NCI-H187 treated with DMSO at 0.1 percent for 48 hours (cell line): ENCODE data around the gene TRAF2.

Experiments
- DNase-seq: peaks from one replicate; lab custom pipeline; 2025; lab: John Stamatoyannopoulos, UW

Gene TRAF2

GRCh38 chr9:136962163-136962562 is 75.8 kb downstream of the TRAF2 start:
- no peak for DNase-seq

DNA sequence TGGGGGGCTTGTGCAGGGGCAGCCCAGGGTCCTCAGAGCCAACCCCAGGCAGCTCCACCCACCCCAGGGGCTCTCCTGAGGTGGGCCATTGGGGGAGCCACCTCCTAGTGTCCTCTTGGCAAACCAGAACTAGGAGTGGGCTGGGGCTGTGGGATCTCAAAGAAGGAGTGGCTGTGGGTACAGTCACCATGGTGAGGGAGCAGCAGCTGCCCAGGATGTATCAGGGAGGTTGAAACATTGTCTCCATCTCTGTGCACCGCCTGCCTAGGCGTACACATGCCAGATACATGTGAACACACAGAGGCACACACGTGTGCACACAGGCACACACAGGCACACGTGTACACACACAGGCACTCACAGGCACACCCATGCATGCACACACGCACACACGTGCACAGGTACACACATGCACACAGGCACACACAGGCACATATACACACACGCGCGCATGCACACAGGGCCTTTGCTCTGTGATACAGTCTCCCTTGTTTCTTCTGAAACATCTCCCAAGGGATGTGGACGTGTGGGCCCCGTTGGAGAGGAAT is 76.5 kb downstream of the TRAF2 start:
- no peak for DNase-seq

GRCh38 chr9:136963341-136963740 is 77.0 kb downstream of the TRAF2 start:
- no peak for DNase-seq

GRCh38 chr9:136963751-136964150 is 77.4 kb downstream of the TRAF2 start:
- DNase-seq = no peak

DNA sequence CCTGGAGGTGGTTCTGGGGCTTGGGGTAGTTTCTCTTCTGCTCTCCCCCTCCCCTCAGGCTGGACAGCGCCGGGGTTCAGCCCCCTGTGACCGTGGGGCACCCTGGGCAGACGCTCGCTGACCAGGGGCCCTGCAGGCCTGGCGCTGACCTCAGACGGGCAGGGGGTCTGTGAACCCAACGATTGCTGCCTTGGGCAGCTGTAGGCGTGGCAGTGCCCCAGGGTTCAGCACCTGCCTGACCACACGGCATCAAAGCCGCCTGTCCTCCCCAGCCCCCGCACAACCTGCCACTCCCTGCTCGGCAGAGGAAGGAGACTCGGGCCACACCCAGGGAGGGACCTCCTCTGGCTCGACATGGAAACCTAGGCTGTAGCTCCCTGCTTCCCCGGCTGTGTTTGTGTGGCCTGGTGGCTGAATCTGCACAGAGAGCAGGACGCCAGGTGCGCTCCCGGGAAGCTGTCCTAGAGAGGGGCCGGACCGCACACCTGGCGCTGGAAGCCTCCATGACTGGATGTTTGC is 77.9 kb downstream of the TRAF2 start:
- no peak for DNase-seq

DNA sequence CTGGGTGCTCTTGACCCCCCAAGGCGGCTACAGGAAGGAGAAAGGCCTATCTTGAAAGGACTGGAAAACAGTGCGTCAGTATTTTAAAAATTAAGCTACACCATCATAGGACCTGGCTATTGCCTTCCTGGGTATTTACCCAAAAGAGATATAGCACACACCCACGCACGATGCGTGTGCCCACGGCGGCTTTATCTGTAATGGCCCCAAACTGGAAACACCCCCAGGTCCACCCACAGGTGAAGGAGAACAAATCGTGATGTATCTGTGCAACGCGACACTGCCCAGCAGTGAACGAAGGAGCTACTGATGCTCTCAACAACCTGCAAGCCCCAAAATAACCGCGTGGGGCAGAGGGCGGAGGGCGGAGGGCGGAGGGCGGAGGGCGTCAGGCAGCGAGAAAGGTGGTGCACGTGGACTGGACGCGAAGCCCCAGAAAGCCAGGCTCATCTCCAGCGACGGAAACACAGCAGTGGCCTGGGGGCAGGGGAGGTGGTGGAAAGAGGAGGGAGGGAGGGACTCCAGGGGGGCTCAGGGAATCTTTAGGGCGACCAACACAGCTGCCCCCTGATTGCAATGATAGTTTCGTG is 78.6 kb downstream of the TRAF2 start:
- DNase-seq = no peak

GRCh38 chr9:136965771-136966484 is 79.6 kb downstream of the TRAF2 start:
- no peak for DNase-seq

DNA sequence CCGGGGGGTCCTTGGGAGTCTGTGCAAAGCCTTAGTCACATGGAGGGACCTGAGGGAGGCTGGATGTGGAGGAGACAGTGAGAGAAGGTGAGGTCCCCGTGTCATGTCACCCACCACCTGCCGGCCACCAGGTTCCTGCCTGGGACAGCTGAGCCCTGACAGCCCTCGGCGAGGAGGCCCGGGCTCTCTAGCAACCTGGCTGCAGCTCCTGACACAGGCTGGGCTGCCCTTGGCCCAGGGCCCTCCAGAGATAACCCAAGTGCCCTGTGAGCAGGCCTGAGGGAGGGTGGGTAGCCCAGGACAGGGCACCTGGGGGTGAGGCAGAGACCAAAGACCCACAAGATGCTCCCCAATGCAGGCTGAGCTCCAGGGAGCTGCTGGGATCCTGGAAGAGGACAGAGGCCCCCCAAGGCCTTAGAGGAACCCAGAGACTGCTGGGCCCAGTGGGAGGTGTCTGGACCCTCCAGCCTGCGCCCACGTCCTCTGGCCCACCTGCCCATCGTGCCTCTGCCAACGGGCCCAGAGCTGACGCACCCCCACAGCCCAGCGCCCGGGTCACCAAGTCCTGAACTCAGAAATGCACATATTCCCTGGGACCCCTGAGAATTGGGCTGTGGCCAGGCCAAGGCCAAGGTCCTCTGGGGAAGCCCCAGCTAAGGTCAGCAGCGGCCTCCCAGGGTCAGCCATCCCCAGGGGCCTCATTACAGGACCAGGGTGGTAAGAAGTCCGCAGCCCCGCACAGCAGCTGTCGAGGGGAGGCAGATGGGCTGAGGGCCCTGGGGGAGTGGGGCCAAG is 82.2 kb downstream of the TRAF2 start:
- no peak for DNase-seq

DNA sequence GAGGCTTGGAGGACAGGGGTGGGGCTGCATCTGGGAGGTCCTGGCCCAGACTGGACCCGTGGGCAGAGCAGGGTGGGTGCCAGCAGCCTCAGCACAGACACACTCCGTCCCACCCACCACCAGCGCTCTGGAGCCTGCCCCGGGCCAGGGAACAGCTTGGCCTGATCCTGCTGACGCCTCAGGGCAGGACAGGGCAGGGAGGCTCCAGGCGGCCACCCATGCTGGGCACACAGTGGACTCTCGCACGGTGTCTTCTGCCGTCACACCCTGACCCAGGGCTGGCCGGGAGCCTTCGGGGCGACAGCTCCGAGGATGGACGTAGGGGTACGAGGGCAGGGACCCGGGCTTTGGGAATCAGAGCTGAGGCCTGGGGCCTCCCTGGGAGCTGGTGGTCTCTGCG is 82.8 kb downstream of the TRAF2 start:
- no peak for DNase-seq

DNA sequence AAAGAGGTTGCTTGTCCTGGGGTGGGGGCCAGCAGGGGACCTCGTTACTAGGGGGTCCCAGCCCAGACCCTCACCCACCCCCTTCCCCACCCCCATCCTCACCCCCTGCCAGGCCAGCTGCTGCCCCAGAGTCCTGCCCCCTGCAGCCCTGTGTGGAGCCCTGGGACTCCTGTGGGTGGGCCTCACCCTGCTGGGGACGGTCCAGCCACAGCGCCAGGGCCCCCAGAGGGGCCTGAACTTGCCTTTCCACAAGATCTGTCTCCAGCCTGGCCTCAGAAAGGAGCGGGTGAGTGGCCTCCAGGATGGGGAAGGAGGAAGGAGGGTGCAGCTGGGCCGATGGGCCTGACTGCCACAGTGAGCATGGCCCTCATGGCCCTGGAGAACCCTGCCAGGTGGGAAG is 83.5 kb downstream of the TRAF2 start:
- no peak for DNase-seq

DNA sequence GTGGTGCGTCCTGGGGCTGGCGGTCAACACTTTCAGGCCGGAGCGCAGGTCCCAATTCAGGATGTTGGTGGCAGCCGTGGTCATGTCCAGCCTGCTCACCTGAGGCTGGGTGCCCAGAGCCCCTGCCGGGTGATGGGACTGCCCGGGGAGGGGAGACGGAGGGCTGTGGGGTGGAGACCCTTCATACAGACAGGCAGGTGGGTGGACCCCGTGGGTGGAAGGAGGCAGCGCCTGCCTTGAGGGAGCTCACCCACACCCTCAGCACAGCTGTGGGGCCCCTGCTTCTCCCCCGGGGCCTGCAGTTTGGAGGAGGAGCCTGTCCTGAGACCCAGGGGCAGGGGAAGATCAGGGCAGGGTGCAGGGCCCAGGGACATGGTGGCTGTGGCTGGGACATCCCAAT is 84.0 kb downstream of the TRAF2 start:
- DNase-seq = no peak

- no peak for DNase-seq
Measured at GRCh38 chr9:136971746-136972145, 85.4 kb downstream of the TRAF2 start.

GRCh38 chr9:136972335-136972734 is 86.0 kb downstream of the TRAF2 start:
- no peak for DNase-seq

DNA sequence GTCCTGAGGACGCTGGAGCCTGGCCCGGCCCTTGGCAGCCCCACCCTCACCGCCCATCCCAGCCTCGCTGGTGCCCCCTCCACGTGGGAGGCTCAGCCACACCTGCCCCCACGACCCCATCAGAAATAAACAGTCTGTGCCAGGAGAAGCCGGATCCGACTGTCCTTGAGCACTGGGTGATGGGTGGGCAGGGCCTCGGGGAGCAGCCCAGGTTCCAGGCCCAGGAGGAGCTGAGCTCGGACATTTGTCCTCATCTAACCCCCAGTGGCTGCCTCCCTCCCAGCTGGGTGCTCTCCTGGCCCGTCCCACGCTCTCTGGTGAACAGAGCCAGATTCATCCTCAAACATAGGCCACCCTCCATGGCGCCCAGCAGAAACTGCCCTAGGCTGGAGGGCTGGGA is 86.4 kb downstream of the TRAF2 start:
- no peak for DNase-seq

DNA sequence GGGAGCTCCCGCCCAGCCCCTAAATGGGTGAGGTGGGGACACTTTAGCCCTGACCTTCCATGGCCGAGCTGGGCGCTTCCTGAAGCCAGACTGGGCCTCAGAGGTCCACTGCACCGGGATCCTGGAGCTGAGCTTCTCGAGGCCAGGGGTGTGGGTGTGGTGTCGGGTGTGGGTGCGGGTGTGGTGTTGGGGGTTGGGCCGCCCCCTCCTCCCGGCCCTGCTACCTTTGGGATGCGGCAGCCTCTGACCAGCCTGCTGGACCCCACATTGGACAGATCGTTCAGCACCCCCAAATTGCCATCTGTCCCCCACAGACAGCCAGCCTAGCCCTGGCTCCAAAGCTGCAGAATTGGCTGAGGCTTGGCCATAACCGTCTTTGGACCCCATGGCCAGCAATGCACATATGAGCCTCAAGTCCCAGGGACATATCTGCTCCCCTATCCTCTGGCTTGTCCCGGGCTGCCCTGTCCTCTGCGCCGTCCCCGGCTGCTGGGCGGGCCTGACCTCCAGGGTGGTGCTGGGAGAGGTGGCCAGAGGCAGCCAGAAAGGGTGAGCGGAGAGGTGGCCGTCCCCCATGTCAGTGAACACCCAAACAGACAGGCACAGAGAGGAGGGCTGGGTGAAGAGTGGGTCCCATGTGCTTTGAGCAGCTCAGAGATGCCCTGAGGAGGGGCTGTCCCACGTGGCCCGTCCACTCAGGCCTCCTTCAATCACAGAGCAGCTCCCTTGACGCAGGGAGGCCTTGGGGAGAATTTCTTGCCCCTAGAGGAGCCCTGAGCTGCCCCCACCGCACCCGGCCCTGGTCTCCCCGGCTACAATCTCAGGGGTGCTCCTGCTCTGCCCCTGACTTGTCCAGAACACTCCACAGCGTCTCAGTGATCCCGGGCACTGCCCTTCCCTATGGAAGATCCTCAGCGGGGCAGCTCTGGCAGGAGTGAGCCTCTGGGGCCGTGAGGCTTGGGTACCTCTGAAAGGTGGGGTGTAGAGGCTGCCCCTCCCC is 87.6 kb downstream of the TRAF2 start:
- no peak for DNase-seq

- no peak for DNase-seq
Measured at GRCh38 chr9:136974817-136975535, 88.7 kb downstream of the TRAF2 start.

GRCh38 chr9:136975644-136976043 is 89.3 kb downstream of the TRAF2 start:
- DNase-seq = no peak
